ENCODE data around the gene HTRA2. TPM values are rescaled to one million over a fixed set of nuclear protein-coding genes. Genes with fewer than 3 reads are reported as not detected.

HTRA2 gene
- total RNA-seq, 2 experiments from 2014 or later, result 39.0 to 39.7 TPM

GRCh38 chr2:74525717-74526648, 3.8 kb upstream of the HTRA2 start, which contains the start of gene DQX1:
TSS of gene DQX1 (minus strand) at chr2:74526231. CDS start at chr2:74525729, 502 bp downstream.
- H3K4me1 Mint-ChIP-seq (ENCODE audit: low read depth), result peaks cover 27% of the 10 kb centered on the region
- no peaks in the 10 kb centered on the region for H3K9me3 Mint-ChIP-seq
- no peak within 1 kb of the TSS for H3K4me3 Mint-ChIP-seq
- peak within 1 kb of the TSS; percentile 9 for H3K27ac Mint-ChIP-seq
- intact Hi-C loops (cut with micrococcal nuclease), result no loop called here
- H3K27me3 Mint-ChIP-seq (ENCODE audit: low read depth), result no peaks in the 10 kb centered on the region
- DNase-seq, result peak; percentile 33
- peaks cover 36% of the 10 kb centered on the region for H3K36me3 Mint-ChIP-seq (ENCODE audit: low read depth)
- CTCF ChIA-PET, result interaction anchor here (1.1 kb wide), 1 partner anchor 62 kb away, joined by 5 read pairs; no protein-coding TSS in a partner anchor

GRCh38 chr2:74526649-74527230, 3.0 kb upstream of the HTRA2 start:
- Mint-ChIP-seq H3K36me3 (ENCODE audit: low read depth) (peaks cover 39% of the 10 kb centered on the region), H3K4me1 (ENCODE audit: low read depth) (peaks cover 35% of the 10 kb centered on the region)
- CTCF ChIA-PET, result interaction anchor here (1.1 kb wide), 1 partner anchor 62 kb away, joined by 5 read pairs; no protein-coding TSS in a partner anchor

GRCh38 chr2:74527741-74528140, 2.0 kb upstream of the HTRA2 start:
- Mint-ChIP-seq H3K27me3 (ENCODE audit: low read depth) (no peaks in the 10 kb centered on the region), H3K4me3 (peak overlapping the region; percentile 98), H3K4me1 (ENCODE audit: low read depth) (peaks cover 40% of the 10 kb centered on the region), H3K27ac (no peak overlapping the region), H3K36me3 (ENCODE audit: low read depth) (peaks cover 48% of the 10 kb centered on the region), H3K9me3 (no peaks in the 10 kb centered on the region)
- CTCF ChIA-PET, result interaction anchor here (0.7 to 1.7 kb wide), 2 partner anchors 58 to 298 kb away, joined by 4 to 6 read pairs; no protein-coding TSS in a partner anchor
- intact Hi-C loops (cut with micrococcal nuclease), result loop anchor here (2.0 kb wide), 1 partner anchor 73 kb away; the partner anchor contains the start of gene INO80B
- no peak for DNase-seq

More at GRCh38 chr2:74526649-74527230, 3.0 kb upstream of the HTRA2 start:
- no peak overlapping the region for H3K27ac Mint-ChIP-seq
- intact Hi-C loops (cut with micrococcal nuclease), result no loop called here
- no peaks in the 10 kb centered on the region for H3K27me3 Mint-ChIP-seq (ENCODE audit: low read depth)
- no peak for DNase-seq
- no peak overlapping the region for H3K4me3 Mint-ChIP-seq
- H3K9me3 Mint-ChIP-seq, result no peaks in the 10 kb centered on the region

- DNase-seq, result peak; percentile 45
- H3K4me1 Mint-ChIP-seq (ENCODE audit: low read depth), result peaks cover 40% of the 10 kb centered on the region
- CTCF ChIA-PET, result interaction anchor here (0.9 to 2.7 kb wide), 8 partner anchors 10 to 61 kb away, joined by 3 to 10 read pairs (median 4); partner anchors contain the start of genes CCDC142 and TTC31
- intact Hi-C loops (cut with micrococcal nuclease), result loop anchor here (1.0 to 2.0 kb wide), 9 partner anchors 12 to 136 kb away; partner anchors contain the start of genes C2orf81, DOK1, INO80B and PCGF1
- H3K27me3 Mint-ChIP-seq (ENCODE audit: low read depth), result no peaks in the 10 kb centered on the region
- peak overlapping the region; percentile 98 for H3K4me3 Mint-ChIP-seq
- H3K27ac Mint-ChIP-seq, result peak overlapping the region; percentile 91
- peaks cover 48% of the 10 kb centered on the region for H3K36me3 Mint-ChIP-seq (ENCODE audit: low read depth)
- no peaks in the 10 kb centered on the region for H3K9me3 Mint-ChIP-seq
Measured at GRCh38 chr2:74528600-74529356, 955 bp upstream of the HTRA2 start.

- CTCF ChIA-PET, result interaction anchor here (0.9 to 4.4 kb wide), 10 partner anchors 21 to 61 kb away, joined by 3 to 50 read pairs (median 6); partner anchors contain the start of genes CCDC142 and TTC31
- intact Hi-C loops (cut with micrococcal nuclease), result loop anchor here (2.0 to 10.0 kb wide), 5 partner anchors 33 to 706 kb away; partner anchors contain the start of genes HK2, LBX2 and STAMBP
- H3K27ac Mint-ChIP-seq, result peak overlapping the region; percentile 84
- no peaks in the 10 kb centered on the region for H3K27me3 Mint-ChIP-seq (ENCODE audit: low read depth)
- H3K36me3 Mint-ChIP-seq (ENCODE audit: low read depth), result peaks cover 48% of the 10 kb centered on the region
- DNase-seq, result peak; percentile 77
- H3K4me1 Mint-ChIP-seq (ENCODE audit: low read depth), result peaks cover 40% of the 10 kb centered on the region
- H3K9me3 Mint-ChIP-seq, result no peaks in the 10 kb centered on the region
- peak overlapping the region; percentile 98 for H3K4me3 Mint-ChIP-seq
Measured at GRCh38 chr2:74530239-74531187, 780 bp downstream of the HTRA2 start.

GRCh38 chr2:74531666-74532065, 1.9 kb downstream of the HTRA2 start:
- Mint-ChIP-seq H3K9me3 (no peaks in the 10 kb centered on the region), H3K4me1 (ENCODE audit: low read depth) (peaks cover 36% of the 10 kb centered on the region), H3K27me3 (ENCODE audit: low read depth) (no peaks in the 10 kb centered on the region), H3K4me3 (peak overlapping the region; percentile 34), H3K27ac (peak overlapping the region; percentile 2), H3K36me3 (ENCODE audit: low read depth) (peaks cover 39% of the 10 kb centered on the region)
- intact Hi-C loops (cut with micrococcal nuclease), result loop anchor here (1.0 to 10.0 kb wide), 6 partner anchors 34 to 707 kb away; partner anchors contain the start of genes HK2, LBX2 and STAMBP
- CTCF ChIA-PET, result interaction anchor here (0.5 to 4.4 kb wide), 21 partner anchors 10 to 197 kb away, joined by 3 to 50 read pairs (median 3); partner anchors contain the start of genes CCDC142, MRPL53, TTC31 and WBP1
- no peak for DNase-seq

- Mint-ChIP-seq H3K27ac (peak overlapping the region; percentile 2), H3K4me3 (peak overlapping the region; percentile 35)
Measured at GRCh38 chr2:74532222-74532621, 2.5 kb downstream of the HTRA2 start.

GRCh38 chr2:74533464-74533863, 3.7 kb downstream of the HTRA2 start:
- intact Hi-C loops (cut with micrococcal nuclease), result loop anchor here (5.0 to 10.0 kb wide), 4 partner anchors 36 to 709 kb away; partner anchors contain the start of genes LBX2 and STAMBP
- Mint-ChIP-seq H3K27ac (no peak overlapping the region), H3K4me1 (ENCODE audit: low read depth) (peaks cover 21% of the 10 kb centered on the region)

More at GRCh38 chr2:74532222-74532621, 2.5 kb downstream of the HTRA2 start:
- intact Hi-C loops (cut with micrococcal nuclease), result loop anchor here (1.0 to 10.0 kb wide), 5 partner anchors 35 to 707 kb away; partner anchors contain the start of genes LBX2 and STAMBP
- Mint-ChIP-seq H3K27me3 (ENCODE audit: low read depth) (no peaks in the 10 kb centered on the region), H3K36me3 (ENCODE audit: low read depth) (peaks cover 34% of the 10 kb centered on the region), H3K4me1 (ENCODE audit: low read depth) (peaks cover 33% of the 10 kb centered on the region), H3K9me3 (no peaks in the 10 kb centered on the region)
- no peak for DNase-seq
- CTCF ChIA-PET, result interaction anchor here (0.5 to 4.4 kb wide), 18 partner anchors 10 to 197 kb away, joined by 3 to 50 read pairs (median 4); partner anchors contain the start of genes CCDC142, MRPL53, TTC31 and WBP1

GRCh38 chr2:74534411-74534810, 4.7 kb downstream of the HTRA2 start:
- peaks cover 9% of the 10 kb centered on the region for H3K27me3 Mint-ChIP-seq (ENCODE audit: low read depth)
- H3K4me1 Mint-ChIP-seq (ENCODE audit: low read depth), result peaks cover 16% of the 10 kb centered on the region
- peaks cover 14% of the 10 kb centered on the region for H3K36me3 Mint-ChIP-seq (ENCODE audit: low read depth)
- CTCF ChIA-PET, result interaction anchor here (4.1 kb wide), 1 partner anchor 52 kb away, joined by 50 read pairs; no protein-coding TSS in a partner anchor
- DNase-seq, result no peak
- no peak overlapping the region for H3K27ac Mint-ChIP-seq
- no peaks in the 10 kb centered on the region for H3K9me3 Mint-ChIP-seq
- intact Hi-C loops (cut with micrococcal nuclease), result loop anchor here (5.0 to 10.0 kb wide), 4 partner anchors 37 to 710 kb away; partner anchors contain the start of genes LBX2 and STAMBP
- H3K4me3 Mint-ChIP-seq, result no peak overlapping the region

More at GRCh38 chr2:74533464-74533863, 3.7 kb downstream of the HTRA2 start:
- Mint-ChIP-seq H3K27me3 (ENCODE audit: low read depth) (peaks cover 4% of the 10 kb centered on the region), H3K36me3 (ENCODE audit: low read depth) (peaks cover 21% of the 10 kb centered on the region), H3K9me3 (no peaks in the 10 kb centered on the region), H3K4me3 (no peak overlapping the region)
- CTCF ChIA-PET, result interaction anchor here (1.9 to 4.4 kb wide), 4 partner anchors 12 to 53 kb away, joined by 4 to 50 read pairs (median 24); partner anchors contain the start of genes CCDC142 and TTC31
- no peak for DNase-seq

- intact Hi-C loops (cut with micrococcal nuclease), result loop anchor here (10.0 kb wide), 1 partner anchor 711 kb away; the partner anchor contains the start of gene STAMBP
- Mint-ChIP-seq H3K9me3 (no peaks in the 10 kb centered on the region), H3K4me3 (no peak overlapping the region), H3K4me1 (ENCODE audit: low read depth) (peaks cover 16% of the 10 kb centered on the region), H3K36me3 (ENCODE audit: low read depth) (peaks cover 13% of the 10 kb centered on the region), H3K27ac (no peak overlapping the region), H3K27me3 (ENCODE audit: low read depth) (peaks cover 13% of the 10 kb centered on the region)
- CTCF ChIA-PET, result no interaction called here
- no peak for DNase-seq
Measured at GRCh38 chr2:74535440-74535965, 5.8 kb downstream of the HTRA2 start.
